Pancreas (tissue), 10 donors: Measurements from ENCODE around the gene ISLR2. TPM values are rescaled to one million over a fixed set of nuclear protein-coding genes. Genes with fewer than 3 reads are reported as not detected.

Source experiments
- ATAC-seq, 4 donors: fragments of 200-7000 bp; cut with Tn5 transposase; one replicate each; pipeline versions ENCODE4 v1.8.0 to v1.9.1; 2020; ENCODE audit warnings: mild to moderate bottlenecking in 4 of 4, moderate library complexity in 4 of 4
- DNase-seq, 6 donors: peaks; one replicate each; pipeline ENCODE4 v3.0.0-alpha.2; 2020
- FAIRE-seq: peaks from 2 replicates; lab custom pipeline; 2012; peaks lifted over from hg19 to GRCh38; lab: Jason Lieb, UNC
- H3K27ac ChIP-seq, 4 donors: fragments of 200-600 bp; sonication (generic); 1 replicate in 3 of 4; 2 replicates in 1 of 4; pipeline versions ENCODE4 v1.5.0 to v1.8.0; 2020
- H3K27me3 ChIP-seq, 4 donors: fragments of 200-600 bp; one replicate each; pipeline ENCODE4 v1.8.0; 2021
- H3K36me3 ChIP-seq, 3 donors: fragments of 200-600 bp; sonication (generic) in 1 of 3; one replicate each; pipeline versions ENCODE4 v1.5.0 to v1.8.0; 2020 to 2021
- H3K4me1 ChIP-seq, 3 donors: fragments of 200-600 bp; one replicate each; pipeline ENCODE4 v1.8.0; 2021
- H3K4me3 ChIP-seq, 4 donors: fragments of 200-600 bp; sonication (generic) in 2 of 4; one replicate each; pipeline versions ENCODE4 v1.5.0 to v1.8.0; 2020 to 2021
- H3K9me3 ChIP-seq, 4 donors: fragments of 200-600 bp; one replicate each; pipeline ENCODE4 v1.8.0; 2021
- CTCF ChIP-seq, 4 donors: fragments of 200-600 bp; sonication (generic) in 3 of 4; IDR thresholded peaks; one replicate each; pipeline versions ENCODE4 v1.5.0 to v1.8.0; 2021; ENCODE audit warnings: antibody characterized with exemption in 4 of 4
- WGBS, 2 donors: extraction: QIAGEN DNeasy Blood & Tissue Kit; methylation state at CpG; one replicate each; pipeline ENCODE4 v1.1.7; 2013; 5-methylcytosine and 5-hydroxymethylcytosine counted together
- intact Hi-C, 3 donors: fragments of 100-400 bp; cut with DNase I; formaldehyde crosslinking; loops; one replicate each; pipeline versions ENCODE4 v1.11.1 to v1.14.2; 2022
- polyA plus RNA-seq, 2 donors: library from polyadenylated mRNA; stranded (reverse); fragments of 200-250 nt; gene quantifications; one replicate each; pipeline ENCODE4 v1.2.3, GENCODE V29; 2013
- total RNA-seq, 6 donors: library from RNA; stranded (reverse); fragmentation: NEBNext Ultra II Directional in 4 of 6; extraction: Animal tissue kit (Norgen Biotek cat#: 25700) in 4 of 6; gene quantifications; one replicate each; pipeline versions ENCODE4 v1.2.1 to v1.2.4, GENCODE V29; 2021 to 2023
- donor health status: healthy with polysubstance abuse.
- donor health status: DM: no; HTN: no; CAD: no; lungs with moderate emphysema.
- donor health status: DM: no; HTN: no; CAD: no.
- donor health status: control.
- donor health status: control.
- donor health status: Bipolar disorder and iron deficiency.
- donor health status: DM: yes; HTN: yes; CAD: no.
- donor health status: DM: no; HTN: no; CAD: no.
- donor health status: DM: no; HTN: no; CAD: no.
- donor health status: DM: yes; HTN: yes; CAD: no.

The ISLR2 gene
- total and polyA plus RNA-seq, 8 donors, result 0.08 to 0.50 (median 0.22) TPM

GRCh38 chr15:74130849-74131627 lies 652 bp downstream of the ISLR2 start:
- ATAC-seq, result no peak
- Histone ChIP-seq H3K9me3 (no peaks in the 10 kb centered on the region), H3K4me1 (peaks cover 0 to 16% (median 4%) of the 10 kb centered on the region in 3 donors), H3K4me3 (no peak overlapping the region), H3K27ac (no peak overlapping the region), H3K36me3 (no peaks in the 10 kb centered on the region), H3K27me3 (peaks cover 0 to 55% (median 6%) of the 10 kb centered on the region in 4 donors)
- no peak for FAIRE-seq
- DNase-seq, result no peak
- no peak for TF ChIP-seq CTCF (IDR thresholded peaks at IDR 0.05)
- 8 to 9% methylated on average over 25 to 28 of the region's 28 CpGs for WGBS, 2 donors
- intact Hi-C loops, result no loop called here

GRCh38 chr15:74131628-74132413 lies 1.4 kb downstream of the ISLR2 start:
- 13% methylated on average over 20 of the region's 20 CpGs for WGBS, 2 donors
- FAIRE-seq (no peak), ATAC-seq (no peak)

GRCh38 chr15:74132681-74133651 lies 2.6 kb downstream of the ISLR2 start:
- no peak overlapping the region for H3K27ac ChIP-seq
- peaks cover 0 to 54% (median 4%) of the 10 kb centered on the region in 4 donors for H3K27me3 ChIP-seq
- H3K36me3 ChIP-seq, result no peaks in the 10 kb centered on the region
- no peak for TF ChIP-seq CTCF (IDR thresholded peaks at IDR 0.05)
- H3K9me3 ChIP-seq, result no peaks in the 10 kb centered on the region
- intact Hi-C loops, result no loop called here
- peaks cover 0 to 18% (median 3%) of the 10 kb centered on the region in 3 donors for H3K4me1 ChIP-seq
- FAIRE-seq, result no peak
- no peak overlapping the region for H3K4me3 ChIP-seq
- 11 to 12% methylated on average over 90 of the region's 90 CpGs for WGBS, 2 donors
- no peak for ATAC-seq
- no peak for DNase-seq

More at GRCh38 chr15:74131628-74132413, 1.4 kb downstream of the ISLR2 start:
- H3K4me1 ChIP-seq, result peaks cover 0 to 21% (median 4%) of the 10 kb centered on the region in 3 donors
- H3K36me3 ChIP-seq, result no peaks in the 10 kb centered on the region
- DNase-seq, result no peak
- H3K4me3 ChIP-seq, result no peak overlapping the region
- intact Hi-C loops, result no loop called here
- no peak for TF ChIP-seq CTCF (IDR thresholded peaks at IDR 0.05)
- peaks cover 0 to 55% (median 6%) of the 10 kb centered on the region in 4 donors for H3K27me3 ChIP-seq
- H3K9me3 ChIP-seq, result no peaks in the 10 kb centered on the region
- H3K27ac ChIP-seq, result no peak overlapping the region

- DNase-seq, result peak in 1 of 6 donors; percentile 68
- no peak for FAIRE-seq
- peaks cover 0 to 46% (median 2%) of the 10 kb centered on the region in 4 donors for H3K27me3 ChIP-seq
- no peak overlapping the region for H3K4me3 ChIP-seq
- peaks cover 0 to 15% (median 0%) of the 10 kb centered on the region in 3 donors for H3K4me1 ChIP-seq
- H3K27ac ChIP-seq, result no peak overlapping the region
- intact Hi-C loops, result no loop called here
- no peak for TF ChIP-seq CTCF (IDR thresholded peaks at IDR 0.05)
- H3K9me3 ChIP-seq, result no peaks in the 10 kb centered on the region
- WGBS, 2 donors, result 11 to 14% methylated on average over 70 to 71 of the region's 71 CpGs
- H3K36me3 ChIP-seq, result no peaks in the 10 kb centered on the region
- ATAC-seq, result no peak
Observed at GRCh38 chr15:74133694-74134386, 3.5 kb downstream of the ISLR2 start.
